Measurements from ENCODE around the gene KAZN.

DNA sequence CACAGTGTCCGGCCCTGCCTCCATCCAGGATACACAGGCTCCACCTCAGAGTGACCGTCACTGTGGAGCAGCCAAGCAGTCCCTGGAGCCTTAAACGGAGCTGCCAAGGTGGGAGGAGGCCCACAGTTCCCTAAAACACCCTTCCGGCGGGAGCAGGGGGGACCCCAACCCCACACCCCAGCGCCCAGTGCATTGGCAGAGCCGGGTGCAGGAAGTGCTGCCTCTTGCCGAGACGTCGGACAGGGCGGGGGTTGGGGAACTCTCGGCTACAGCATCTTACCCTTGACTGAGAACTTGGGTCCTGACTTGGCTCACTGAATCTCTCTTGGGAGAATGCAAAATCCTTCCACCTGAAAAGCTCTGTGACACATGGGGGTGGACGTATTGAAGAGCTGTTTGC, 516.4 kb downstream of the KAZN start:
- TF ChIP-seq, protein P1, sequence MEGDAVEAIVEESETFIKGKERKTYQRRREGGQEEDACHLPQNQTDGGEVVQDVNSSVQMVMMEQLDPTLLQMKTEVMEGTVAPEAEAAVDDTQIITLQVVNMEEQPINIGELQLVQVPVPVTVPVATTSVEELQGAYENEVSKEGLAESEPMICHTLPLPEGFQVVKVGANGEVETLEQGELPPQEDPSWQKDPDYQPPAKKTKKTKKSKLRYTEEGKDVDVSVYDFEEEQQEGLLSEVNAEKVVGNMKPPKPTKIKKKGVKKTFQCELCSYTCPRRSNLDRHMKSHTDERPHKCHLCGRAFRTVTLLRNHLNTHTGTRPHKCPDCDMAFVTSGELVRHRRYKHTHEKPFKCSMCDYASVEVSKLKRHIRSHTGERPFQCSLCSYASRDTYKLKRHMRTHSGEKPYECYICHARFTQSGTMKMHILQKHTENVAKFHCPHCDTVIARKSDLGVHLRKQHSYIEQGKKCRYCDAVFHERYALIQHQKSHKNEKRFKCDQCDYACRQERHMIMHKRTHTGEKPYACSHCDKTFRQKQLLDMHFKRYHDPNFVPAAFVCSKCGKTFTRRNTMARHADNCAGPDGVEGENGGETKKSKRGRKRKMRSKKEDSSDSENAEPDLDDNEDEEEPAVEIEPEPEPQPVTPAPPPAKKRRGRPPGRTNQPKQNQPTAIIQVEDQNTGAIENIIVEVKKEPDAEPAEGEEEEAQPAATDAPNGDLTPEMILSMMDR (IDR thresholded peaks at IDR 0.05): no peak
- no peak for TF ChIP-seq POLR2A (IDR thresholded peaks at IDR 0.05)
